HepG2 (cell line): Measurements from ENCODE around the gene LMOD3. TPM values are rescaled to one million over a fixed set of nuclear protein-coding genes. Genes with fewer than 3 reads are reported as not detected.

Experiments
- ATAC-seq: fragments of 200-7000 bp; cut with Tn5 transposase; 3 replicates; pipeline ENCODE4 v1.9.1; 2020; ENCODE audit warnings: mild to moderate bottlenecking, moderate library complexity
- BruUV-seq: library from RNA; stranded (reverse); fragments of 400-500 nt; replicated peaks from 2 replicates; lab custom pipeline; 2021; lab: Mats Ljungman, UMichigan
- CTCF ChIA-PET: fragments of 300-600 bp; formaldehyde crosslinking; extraction: SDS; loops from one replicate; lab custom pipeline; 2021; ENCODE audit warnings: low total read pairs, inconsistent platforms, low intra/inter-chr PET ratio; lab: Yijun Ruan, JAX
- POLR2A ChIA-PET: fragments of 350-600 bp; sonication (Branson Sonifier 250); formaldehyde crosslinking; loops from one replicate; lab custom pipeline; 2020; ENCODE audit warnings: antibody characterized with exemption, inconsistent platforms; lab: Yijun Ruan, JAX
- DNase-seq: peaks from one replicate; pipeline ENCODE4 v3.0.0-alpha.2; 2015; ENCODE audit warnings: low spot score
- FAIRE-seq: peaks from 3 replicates; lab custom pipeline; 2011; peaks lifted over from hg19 to GRCh38; lab: Jason Lieb, UNC
- H2AFZ ChIP-seq: one replicate; pipeline ENCODE4 v1.6.1; 2011; ENCODE audit warnings: low read length, inconsistent platforms
- H3K27ac ChIP-seq: fragments of 300-600 bp; 3 replicates; pipeline ENCODE4 v1.8.0; 2011; ENCODE audit warnings: mixed run types, mild to moderate bottlenecking, mixed read lengths, low read length, inconsistent platforms; ENCODE audit not compliant: insufficient read depth; ENCODE audit errors: extremely low read length
- H3K27me3 ChIP-seq, 2 experiments: fragments of 200-600 bp in 1 of 2; 2 replicates in 1 of 2; 3 replicates in 1 of 2; pipeline versions ENCODE4 v1.6.0 to v1.8.0; 2011; ENCODE audit warnings: low read length in 2 of 2, mild to moderate bottlenecking in 2 of 2, moderate library complexity in 2 of 2, inconsistent platforms in 1 of 2; ENCODE audit not compliant: insufficient read depth in 2 of 2, control insufficient read depth in 1 of 2
- H3K36me3 ChIP-seq, 2 experiments: fragments of 200-600 bp in 1 of 2; replicated peaks in 1 of 2; 2 replicates in 1 of 2; 3 replicates in 1 of 2; pipeline versions ENCODE4 v1.5.1 to v1.8.0; 2011; ENCODE audit warnings: low read length in 2 of 2, inconsistent platforms in 1 of 2; ENCODE audit not compliant: insufficient read depth in 2 of 2, control insufficient read depth in 1 of 2
- H3K4me1 ChIP-seq: 2 replicates; pipeline ENCODE4 v1.5.1; 2012; ENCODE audit warnings: low read length, inconsistent platforms; ENCODE audit not compliant: insufficient read depth
- H3K4me2 ChIP-seq: 2 replicates; pipeline ENCODE4 v1.6.0; 2011; ENCODE audit warnings: low read depth, low read length, inconsistent platforms
- H3K4me3 ChIP-seq, 3 experiments: fragments of 200-600 bp in 1 of 3; sonication (generic), shearing (Covaris generic) in 1 of 3; replicated peaks in 1 of 3; 2 replicates each; pipeline ENCODE4 v1.5.1; 2011 to 2016; ENCODE audit warnings: low read length in 3 of 3, inconsistent platforms in 2 of 3, low read depth in 2 of 3, mild to moderate bottlenecking in 2 of 3, control low read depth in 1 of 3, mixed read lengths in 1 of 3; ENCODE audit not compliant: insufficient read depth in 1 of 3
- H3K79me2 ChIP-seq: one replicate; pipeline ENCODE4 v1.6.1; 2011; ENCODE audit warnings: low read length, inconsistent platforms; ENCODE audit not compliant: insufficient read depth
- H3K9ac ChIP-seq: 2 replicates; pipeline ENCODE4 v1.6.0; 2011; ENCODE audit warnings: mild to moderate bottlenecking, low read depth, low read length, inconsistent platforms; ENCODE audit not compliant: insufficient read depth
- H3K9me3 ChIP-seq: 2 replicates; pipeline ENCODE4 v1.5.1; 2012; ENCODE audit warnings: mild to moderate bottlenecking, low read length
- H4K20me1 ChIP-seq: 2 replicates; pipeline ENCODE4 v1.6.0; 2011; ENCODE audit warnings: inconsistent platforms, mild to moderate bottlenecking, low read length, moderate library complexity; ENCODE audit not compliant: insufficient read depth
- ATRX ChIP-seq: sonication (generic); formaldehyde crosslinking; IDR thresholded peaks from 2 replicates; pipeline ENCODE4 v1.4.0; 2020; ENCODE audit warnings: missing genetic modification reagents, borderline replicate concordance
- CSRNP2 ChIP-seq: sonication (generic); formaldehyde crosslinking; conservative IDR thresholded peaks from 2 replicates; pipeline ENCODE4 v1.8.0; 2022; ENCODE audit warnings: low read depth, missing genetic modification reagents
- GATAD2A ChIP-seq: IDR thresholded peaks from 2 replicates; pipeline ENCODE4 v1.6.1; 2016
- PAX8 ChIP-seq: sonication (generic); formaldehyde crosslinking; IDR thresholded peaks from 2 replicates; pipeline ENCODE4 v1.8.0; 2022; ENCODE audit warnings: mild to moderate bottlenecking, missing genetic modification reagents, borderline replicate concordance
- RXRB ChIP-seq: IDR thresholded peaks from 2 replicates; pipeline ENCODE4 v1.6.1; 2016; ENCODE audit warnings: borderline replicate concordance, missing genetic modification reagents, missing compliant biosample characterization
- ZNF607 ChIP-seq: sonication (generic); formaldehyde crosslinking; IDR thresholded peaks from 2 replicates; pipeline ENCODE4 v1.5.1; 2020; ENCODE audit warnings: missing genetic modification reagents, mild to moderate bottlenecking, borderline replicate concordance
- ZNF788 ChIP-seq: sonication (generic); formaldehyde crosslinking; IDR thresholded peaks from 2 replicates; pipeline ENCODE4 v1.5.0; 2020; ENCODE audit warnings: mild to moderate bottlenecking, missing genetic modification reagents, borderline replicate concordance
- ZSCAN29 ChIP-seq: sonication (generic); formaldehyde crosslinking; conservative IDR thresholded peaks from 2 replicates; pipeline ENCODE4 v1.4.0; 2020; ENCODE audit warnings: mild to moderate bottlenecking, missing genetic modification reagents
- WGBS: methylation state at CpG from one replicate; pipeline ENCODE4 v1.1.6; 2017; ENCODE audit warnings: low lambda C conversion rate; 5-methylcytosine and 5-hydroxymethylcytosine counted together
- in situ Hi-C: cut with HindIII; loops from 2 replicates; pipeline ENCODE4 v1.10.0; 2017; ENCODE audit warnings: low pct_unique_long_range_greater_than_20kb; ENCODE audit not compliant: extremely low pct_ligation_motif_present
- intact Hi-C: fragments of 100-400 bp; cut with micrococcal nuclease; formaldehyde crosslinking; loops from one replicate; pipeline ENCODE4 v1.10.0; 2022; ENCODE audit not compliant: unreplicated experiment
- polyA plus RNA-seq, 8 experiments: library from polyadenylated mRNA; depleted of rRNA in 3 of 8; stranded (reverse) in 7 of 8; unstranded in 1 of 8; fragments of >200 nt; fragmentation: Illumina TruSeq in 4 of 8; extraction: Trizol in 4 of 8; gene quantifications; 2 replicates each; pipeline versions ENCODE4 v1.2.1 to v1.2.3, GENCODE V29; 2011 to 2016; ENCODE audit warnings: low read depth in 4 of 8, missing spikeins in 1 of 8, mixed read lengths in 1 of 8; ENCODE audit not compliant: insufficient read depth in 1 of 8
- total RNA-seq, 5 experiments: library from RNA; depleted of rRNA; stranded (reverse); fragments of >200 nt; fragmentation: Illumina TruSeq; extraction: Trizol; gene quantifications; 2 replicates each; pipeline ENCODE4 v1.2.3, GENCODE V29; 2016; ENCODE audit warnings: low read depth in 1 of 5

LMOD3 gene
- total and polyA plus RNA-seq, 2 of the 13 experiments (the other 11 are each of a cell fraction or from before 2014, with no cell fraction given) = not detected

GRCh38 chr3:69160107-69160506, 37.7 kb upstream of the LMOD3 start:
- Histone ChIP-seq H3K9ac (no peak overlapping the region), H3K27me3 (peaks cover 0 to 2% of the 10 kb centered on the region in 2 experiments; a peak in 1 of 5 replicates), H3K9me3 (no peaks in the 10 kb centered on the region), H2AFZ (no peak overlapping the region), H3K27ac (no peak overlapping the region), H3K4me1 (no peaks in the 10 kb centered on the region), H3K4me2 (no peak overlapping the region), H4K20me1 (no peaks in the 10 kb centered on the region), H3K36me3 (no peaks in the 10 kb centered on the region), H3K4me3 (no peak overlapping the region), H3K79me2 (no peaks in the 10 kb centered on the region)
- 61% methylated on average over 2 of the region's 2 CpGs for WGBS
- POLR2A ChIA-PET = no interaction called here
- intact Hi-C loops = loop anchor here (5.0 kb wide), 2 partner anchors 87 to 267 kb away; no protein-coding TSS in a partner anchor
- BruUV-seq = no TSS peak
- CTCF ChIA-PET = interaction anchor here (2.6 to 3.4 kb wide), 2 partner anchors 146 to 250 kb away, joined by 14 to 52 read pairs; no protein-coding TSS in a partner anchor
- FAIRE-seq (no peak), ATAC-seq (no peak), DNase-seq (no peak)
- TF ChIP-seq RXRB (CRISPR knock-in tag) = no peak
- TF ChIP-seq ZNF607 (CRISPR knock-in tag) = no peak
- no peak for TF ChIP-seq ATRX
- no peak for TF ChIP-seq PAX8
- in situ Hi-C loops = loop anchor here (5.0 to 25.0 kb wide), 2 partner anchors 147 to 252 kb away; no protein-coding TSS in a partner anchor

- ATAC-seq = no peak
- WGBS = 29% methylated on average over 3 of the region's 3 CpGs
- no TSS peak for BruUV-seq
- H4K20me1 ChIP-seq = no peaks in the 10 kb centered on the region
- H2AFZ ChIP-seq = no peak overlapping the region
- no peak for TF ChIP-seq ZNF788
- TF ChIP-seq CSRNP2 (CRISPR knock-in tag) = no peak
- no peak for TF ChIP-seq ZSCAN29
- TF ChIP-seq GATAD2A (CRISPR knock-in tag) = no peak
- CTCF ChIA-PET = no interaction called here
- H3K27ac ChIP-seq = no peak overlapping the region
- H3K9me3 ChIP-seq = no peaks in the 10 kb centered on the region
- no peak overlapping the region for H3K4me2 ChIP-seq
- no peak for FAIRE-seq
- no peaks in the 10 kb centered on the region for H3K4me1 ChIP-seq
- H3K9ac ChIP-seq = no peak overlapping the region
- no peaks in the 10 kb centered on the region for H3K36me3 ChIP-seq
- H3K79me2 ChIP-seq = no peaks in the 10 kb centered on the region
- in situ Hi-C loops (no loop called here), intact Hi-C loops (no loop called here)
- POLR2A ChIA-PET = no interaction called here
- no peaks in the 10 kb centered on the region; a peak in 1 of 5 replicates for H3K27me3 ChIP-seq
- H3K4me3 ChIP-seq = no peak overlapping the region
- no peak for DNase-seq
These were observed 27.2 kb upstream of the LMOD3 start for GRCh38 chr3:69149586-69149985.
